ENCODE data around the gene TIFAB.
A peak's percentile ranks its signal among the peaks of the same experiment; 100 is the strongest.

TIFAB gene

GRCh38 chr5:135442431-135443160, 9.6 kb downstream of the TIFAB start:
- DNase-seq (ENCODE audit: low spot score), result no peak

DNA sequence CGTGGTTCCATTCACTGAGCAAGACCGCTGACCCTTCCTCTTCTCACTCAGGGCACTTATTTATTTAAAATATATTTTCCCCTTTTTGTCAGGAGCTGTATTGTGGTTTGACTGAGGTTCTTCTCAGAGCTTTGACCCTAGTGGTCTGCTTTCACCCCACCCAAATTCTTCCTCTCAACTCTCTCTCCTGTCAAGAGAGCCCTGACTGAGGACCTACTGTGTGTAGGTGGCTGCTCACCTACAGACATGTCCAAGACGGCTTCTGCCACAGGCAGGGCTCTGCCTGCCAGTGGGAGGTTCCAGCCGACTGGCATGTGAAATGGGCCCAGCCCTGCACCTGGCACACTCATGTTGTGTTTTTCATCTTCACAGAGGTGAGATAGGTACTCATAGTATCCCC, 10.2 kb downstream of the TIFAB start:
- no peak for DNase-seq (ENCODE audit: low spot score)

GRCh38 chr5:135441350-135441831, 10.8 kb downstream of the TIFAB start:
- no peak for DNase-seq (ENCODE audit: low spot score)

- no peak for DNase-seq (ENCODE audit: low spot score)
Observed at GRCh38 chr5:135440916-135441315, 11.2 kb downstream of the TIFAB start.

- DNase-seq (ENCODE audit: low spot score), result no peak
Observed at GRCh38 chr5:135439231-135440205, 12.6 kb downstream of the TIFAB start.

DNA sequence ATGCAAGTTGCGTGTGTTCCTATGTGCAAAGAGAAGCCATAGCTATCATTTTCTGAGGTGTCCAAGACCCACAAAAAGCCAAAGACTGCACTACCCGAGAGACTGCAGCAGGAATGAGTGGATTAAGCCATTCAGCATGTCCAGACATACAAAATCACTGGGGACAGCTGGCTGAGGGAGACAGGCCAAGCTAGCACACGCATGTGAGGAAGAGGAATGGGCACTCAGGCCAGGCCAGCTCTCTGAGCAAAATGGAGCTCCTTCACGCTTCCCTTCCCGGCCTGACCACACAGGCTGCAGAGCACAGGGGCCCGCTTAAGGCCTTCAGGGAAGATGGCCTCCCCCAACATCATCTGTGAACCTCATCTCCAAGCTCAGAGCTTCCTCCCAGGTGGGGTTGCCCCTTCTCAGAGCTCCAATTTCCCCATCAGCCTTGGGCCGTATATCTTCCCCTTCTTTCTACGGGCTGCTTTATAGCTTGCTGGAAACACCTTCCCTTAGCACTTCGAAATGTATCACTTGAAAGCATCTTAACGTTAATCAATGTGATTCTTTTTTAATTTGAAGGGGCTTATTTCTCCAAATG, 13.4 kb downstream of the TIFAB start:
- no peak for DNase-seq (ENCODE audit: low spot score)

DNA sequence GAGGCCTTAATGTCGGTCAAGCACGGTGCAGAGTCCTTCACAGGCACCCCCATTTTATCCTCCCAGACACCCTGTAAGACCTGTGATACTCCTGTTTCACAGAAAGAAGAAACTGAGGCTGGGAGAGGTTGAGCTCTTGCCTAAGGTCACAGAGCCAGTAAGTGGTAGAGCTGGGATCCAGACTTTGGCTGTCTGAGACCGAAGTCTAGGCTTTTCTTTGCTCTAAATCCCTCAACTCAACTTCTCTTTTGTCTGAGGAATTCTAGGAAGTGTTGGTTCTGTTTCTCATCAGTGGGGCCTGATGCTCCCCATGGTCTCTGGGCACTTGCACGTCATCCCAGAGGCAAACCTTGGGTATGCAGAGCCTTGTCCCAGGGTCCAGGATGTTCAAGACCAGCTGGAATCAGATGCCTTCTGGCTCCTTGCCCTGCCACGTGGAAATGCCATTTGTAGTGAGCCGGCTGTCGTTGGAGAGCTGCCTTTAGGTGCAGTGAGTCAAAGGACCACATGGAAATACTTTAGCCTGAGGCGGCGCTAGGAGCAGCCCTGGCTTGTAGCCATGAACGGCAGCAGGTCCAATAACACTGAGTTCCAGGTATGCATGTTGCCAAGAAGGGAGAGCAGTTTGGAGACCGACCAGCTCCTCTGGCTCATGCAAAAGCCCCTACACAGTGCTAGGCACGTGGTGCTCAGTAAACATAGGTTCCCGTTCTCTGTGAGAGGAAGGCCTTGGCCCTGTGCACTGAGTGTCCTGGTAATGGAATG, 14.2 kb downstream of the TIFAB start:
- DNase-seq (ENCODE audit: low spot score), result no peak

DNA sequence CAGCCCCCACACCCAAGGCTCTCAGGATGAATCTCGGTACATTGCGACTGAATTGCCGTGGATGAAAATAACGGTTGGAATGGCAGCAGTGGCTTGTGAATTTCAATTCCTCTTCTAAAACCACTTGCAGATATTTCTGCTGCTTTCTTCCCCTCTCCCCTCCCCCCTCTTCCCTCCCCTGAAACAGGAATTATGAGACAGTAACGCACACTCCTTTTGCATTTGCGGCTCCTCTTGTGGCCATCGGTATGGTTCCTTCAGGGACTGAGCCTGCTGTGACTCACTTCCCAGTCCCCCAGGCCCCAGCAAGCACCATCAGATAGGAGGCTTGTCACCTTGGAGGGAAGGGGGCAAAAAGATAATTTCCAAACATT, 14.7 kb downstream of the TIFAB start:
- no peak for DNase-seq (ENCODE audit: low spot score)

DNA sequence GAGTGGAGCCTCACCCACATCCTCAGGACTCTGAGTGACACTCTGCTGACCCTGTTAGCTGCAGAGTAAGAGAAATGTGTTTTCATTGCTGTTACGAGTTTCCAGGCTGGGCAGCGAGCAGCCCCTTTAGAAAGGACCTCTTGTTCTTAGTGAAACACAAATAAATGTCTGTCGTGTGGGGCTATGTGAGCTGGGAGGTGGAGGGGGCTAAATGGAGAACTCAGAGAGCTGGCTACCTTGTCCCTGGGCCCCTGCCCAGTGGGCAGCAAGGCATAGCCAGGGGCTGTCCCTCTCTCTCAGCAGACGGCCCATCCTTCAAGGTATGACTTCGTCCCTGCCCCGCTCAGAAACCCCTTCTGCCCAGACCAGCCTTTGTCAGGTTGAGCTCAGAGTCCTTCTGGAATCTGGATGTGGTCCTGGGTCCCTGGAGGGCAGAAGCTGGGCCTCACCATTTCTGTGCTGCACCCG, 15.2 kb downstream of the TIFAB start:
- no peak for DNase-seq (ENCODE audit: low spot score)

DNA sequence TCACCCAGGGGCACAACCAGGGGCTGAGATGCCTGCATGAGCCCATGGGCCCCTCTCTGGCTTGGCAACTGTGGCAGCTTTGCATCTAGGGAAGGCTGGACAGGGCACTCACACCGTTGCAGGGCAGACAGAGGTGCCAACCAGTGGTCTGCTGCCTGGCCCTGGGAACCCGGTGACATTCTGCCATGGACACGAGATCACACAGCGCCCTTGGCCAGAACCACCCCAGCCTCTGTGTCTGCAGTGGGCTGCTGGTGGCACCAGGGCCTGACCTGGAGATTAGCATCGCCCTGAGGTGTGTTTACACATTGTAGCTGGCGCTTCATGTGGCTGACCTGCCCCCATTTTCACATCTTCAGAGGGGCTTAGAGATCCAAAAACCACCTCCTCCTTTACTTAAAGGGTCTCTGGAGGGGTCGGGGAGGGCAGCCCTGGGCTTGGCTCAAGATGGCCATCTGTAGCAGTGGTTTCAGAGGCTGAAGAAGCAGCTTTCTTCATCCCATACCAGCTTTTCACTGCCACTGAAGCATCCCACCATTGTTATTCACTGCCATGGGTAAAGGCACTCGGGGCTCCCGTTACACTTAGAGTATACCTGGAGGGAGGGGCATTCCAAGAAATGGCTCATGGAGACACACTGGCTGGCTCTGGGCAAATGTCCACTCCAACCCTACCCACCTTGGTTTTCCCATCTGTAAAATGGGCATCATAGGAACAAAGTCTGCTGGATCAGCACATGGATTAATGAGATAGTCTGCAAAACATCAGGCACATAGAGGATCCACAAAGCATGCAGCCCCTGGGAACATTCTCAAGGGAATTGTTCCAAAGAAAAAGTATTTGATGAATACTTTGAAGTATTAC, 16.5 kb downstream of the TIFAB start:
- DNase-seq (ENCODE audit: low spot score), result no peak

DNA sequence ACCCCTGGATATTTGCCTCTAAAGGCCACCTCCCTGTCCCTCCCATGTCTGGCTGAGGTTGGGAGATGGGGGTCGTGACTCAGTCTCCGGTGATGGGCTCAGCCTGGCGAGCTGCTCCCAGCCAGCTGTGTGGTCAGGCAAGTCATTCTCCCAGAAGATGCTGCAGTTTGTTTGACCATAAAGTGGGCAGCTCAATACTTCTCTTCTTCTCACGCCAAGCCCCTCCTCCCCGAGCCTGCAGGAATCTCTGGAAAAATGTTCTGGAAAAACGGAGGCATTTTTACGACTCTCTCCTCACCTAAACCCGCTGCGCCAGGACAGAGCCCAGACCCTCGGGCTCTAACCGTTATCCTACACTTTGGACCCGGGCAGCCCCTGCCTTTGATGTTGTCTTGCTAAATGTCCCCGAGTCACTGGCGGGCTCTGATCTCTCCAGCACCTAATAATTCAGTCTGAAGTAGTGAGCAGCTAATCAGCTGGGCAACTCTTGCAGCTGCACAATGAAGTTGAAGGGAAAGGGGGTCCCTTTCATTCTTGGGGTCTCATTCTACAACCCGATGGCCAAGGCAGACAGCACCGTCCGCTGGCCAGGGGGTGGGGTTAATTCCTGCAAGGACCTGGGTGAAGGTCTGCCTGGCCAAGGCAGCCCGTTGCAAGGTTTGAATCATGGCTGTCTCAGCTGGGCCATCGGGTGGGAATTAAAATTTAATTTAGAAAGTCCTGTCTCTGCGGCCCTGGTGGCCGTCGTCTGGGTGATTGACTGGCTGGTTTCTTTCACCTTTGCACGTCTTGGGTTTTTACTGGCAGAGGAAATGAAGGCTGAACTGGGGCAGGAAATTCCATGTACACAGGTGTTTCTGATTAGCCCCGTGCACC, 17.3 kb downstream of the TIFAB start:
- no peak for DNase-seq (ENCODE audit: low spot score)

DNA sequence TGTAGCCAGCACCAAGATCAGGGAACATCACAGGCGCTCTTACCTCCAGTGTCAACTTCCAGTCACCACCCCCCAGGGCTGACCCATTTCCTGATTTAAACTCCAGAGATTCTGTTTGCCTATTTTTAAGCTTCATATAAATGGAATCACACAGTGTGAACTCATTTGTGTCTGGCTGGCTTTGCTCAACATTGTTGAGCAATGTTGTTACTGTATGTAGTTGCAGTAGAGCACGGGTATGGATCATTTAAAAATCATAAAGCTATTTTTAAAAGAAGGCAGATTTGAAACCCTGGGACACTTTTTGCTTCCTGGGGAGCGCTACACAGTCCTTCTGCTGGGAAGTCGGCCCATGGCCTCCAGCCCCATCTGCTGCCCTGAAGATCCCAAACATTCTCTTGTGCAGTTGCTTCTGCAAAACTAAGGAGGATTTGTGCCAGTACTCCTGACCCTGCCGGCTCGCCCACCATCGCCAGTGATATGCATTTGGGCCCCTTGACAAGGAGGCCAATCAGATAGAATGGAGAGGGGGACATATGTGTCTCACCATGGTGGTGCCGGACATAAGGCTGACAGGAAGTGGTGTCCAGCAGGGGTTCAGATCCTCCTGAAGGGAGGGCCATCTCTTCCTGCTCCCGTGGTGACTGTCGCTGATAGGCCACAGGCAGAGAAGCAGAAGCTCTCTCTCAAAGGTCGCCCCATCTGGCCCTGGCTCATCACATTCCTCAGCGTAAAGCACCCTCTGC, 18.3 kb downstream of the TIFAB start:
- no peak for DNase-seq (ENCODE audit: low spot score)

GRCh38 chr5:135432113-135432512, 20.0 kb downstream of the TIFAB start:
- DNase-seq (ENCODE audit: low spot score), result no peak

- DNase-seq (ENCODE audit: low spot score), result no peak
Observed at GRCh38 chr5:135430135-135430437, 22.1 kb downstream of the TIFAB start.

- no peak for DNase-seq (ENCODE audit: low spot score)
Observed at GRCh38 chr5:135429301-135430134, 22.6 kb downstream of the TIFAB start.

DNA sequence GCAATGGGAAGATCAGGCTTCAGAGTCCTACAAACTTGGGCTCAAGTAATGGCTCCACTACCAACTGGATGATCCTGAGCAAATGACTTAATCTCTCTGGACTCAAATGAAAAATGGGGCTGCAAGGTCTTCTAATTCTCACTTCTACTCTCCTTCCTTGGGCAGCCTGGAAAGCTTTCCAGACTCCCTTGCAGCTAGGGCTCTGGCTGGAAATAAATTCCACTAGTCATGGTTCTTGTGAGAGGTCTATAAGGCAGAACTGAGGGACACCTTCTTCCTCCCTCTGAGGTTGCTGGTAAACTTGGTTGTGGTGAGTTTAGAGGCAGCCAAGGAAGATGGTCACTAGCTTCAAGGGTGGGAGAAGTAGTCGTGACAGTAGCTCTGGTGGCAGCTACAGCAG, 23.6 kb downstream of the TIFAB start:
- DNase-seq (ENCODE audit: low spot score), result no peak

- DNase-seq (ENCODE audit: low spot score), result peak; percentile 47
Observed at GRCh38 chr5:135426102-135427082, 25.8 kb downstream of the TIFAB start.
